Gastroesophageal sphincter (tissue), 4 donors: ENCODE measurements around the gene GPATCH4. TPM values are rescaled to one million over a fixed set of nuclear protein-coding genes. Genes with fewer than 3 reads are reported as not detected.

ENCODE experiments used
- ATAC-seq: fragments of 150-250 bp; one replicate; pipeline ENCODE4 v1.9.1; 2016; ENCODE audit warnings: mild to moderate bottlenecking, moderate library complexity
- H3K27ac ChIP-seq, 4 donors: fragments of 200-600 bp; sonication (generic) in 3 of 4; 1 replicate in 3 of 4; 2 replicates in 1 of 4; pipeline ENCODE4 v1.5.1; 2016 to 2019
- H3K27me3 ChIP-seq: fragments of 200-600 bp; sonication (generic); one replicate; pipeline ENCODE4 v1.5.1; 2019
- H3K36me3 ChIP-seq, 2 donors: fragments of 200-600 bp; sonication (generic); one replicate each; pipeline ENCODE4 v1.5.1; 2019; ENCODE audit warnings: control low read depth in 1 of 2
- H3K4me1 ChIP-seq, 3 donors: fragments of 200-600 bp; sonication (generic); 1 replicate in 2 of 3; 2 replicates in 1 of 3; pipeline ENCODE4 v1.5.1; 2016 to 2019; ENCODE audit warnings: control low read depth in 2 of 3
- H3K4me3 ChIP-seq, 2 donors: fragments of 200-600 bp; sonication (generic); one replicate each; pipeline ENCODE4 v1.5.1; 2019; ENCODE audit warnings: mild to moderate bottlenecking in 1 of 2, moderate library complexity in 1 of 2
- H3K9me3 ChIP-seq, 3 donors: fragments of 200-600 bp; sonication (generic); one replicate each; pipeline ENCODE4 v1.5.1; 2017 to 2019; ENCODE audit warnings: control low read depth in 2 of 3
- EP300 ChIP-seq: sonication (generic); formaldehyde crosslinking; IDR thresholded peaks from one replicate; pipeline ENCODE4 v1.6.1; 2017; ENCODE audit warnings: antibody characterized with exemption, mild to moderate bottlenecking
- POLR2A ChIP-seq, 2 donors: fragments of 450-650 bp; IDR thresholded peaks; one replicate each; pipeline ENCODE4 v1.6.1; 2017; ENCODE audit warnings: antibody characterized with exemption in 2 of 2, mild to moderate bottlenecking in 2 of 2, moderate library complexity in 1 of 2
- POLR2AphosphoS5 ChIP-seq: sonication (generic); formaldehyde crosslinking; IDR thresholded peaks from one replicate; pipeline ENCODE4 v1.6.1; 2017; ENCODE audit warnings: antibody characterized with exemption
- WGBS, 2 donors: methylation state at CpG; one replicate each; pipeline ENCODE4 v1.1.5; 2018; ENCODE audit warnings: low coverage in 1 of 2; 5-methylcytosine and 5-hydroxymethylcytosine counted together
- total RNA-seq, 4 donors: library from RNA; depleted of rRNA; stranded (reverse); fragments of >200 nt; gene quantifications; one replicate each; pipeline ENCODE4 v1.1.0, GENCODE V29; 2016
- TF ChIP-seq, protein P1 (sequence below), 4 experiments: fragments of 200-600 bp in 2 of 4; fragments of 450-650 bp in 2 of 4; sonication (generic) in 1 of 4; IDR thresholded peaks; one replicate each; pipeline ENCODE4 v1.5.1; 2017 to 2019; ENCODE audit warnings: antibody characterized with exemption in 4 of 4, mild to moderate bottlenecking in 2 of 4, moderate library complexity in 2 of 4

The GPATCH4 gene
- total RNA-seq, 4 donors from 2014 or later: 18.4 to 37.2 (median 24.0) TPM

- 61 to 100% methylated on average over 1 to 2 of the region's 2 CpGs for WGBS, 2 donors
- TF ChIP-seq, protein P1, sequence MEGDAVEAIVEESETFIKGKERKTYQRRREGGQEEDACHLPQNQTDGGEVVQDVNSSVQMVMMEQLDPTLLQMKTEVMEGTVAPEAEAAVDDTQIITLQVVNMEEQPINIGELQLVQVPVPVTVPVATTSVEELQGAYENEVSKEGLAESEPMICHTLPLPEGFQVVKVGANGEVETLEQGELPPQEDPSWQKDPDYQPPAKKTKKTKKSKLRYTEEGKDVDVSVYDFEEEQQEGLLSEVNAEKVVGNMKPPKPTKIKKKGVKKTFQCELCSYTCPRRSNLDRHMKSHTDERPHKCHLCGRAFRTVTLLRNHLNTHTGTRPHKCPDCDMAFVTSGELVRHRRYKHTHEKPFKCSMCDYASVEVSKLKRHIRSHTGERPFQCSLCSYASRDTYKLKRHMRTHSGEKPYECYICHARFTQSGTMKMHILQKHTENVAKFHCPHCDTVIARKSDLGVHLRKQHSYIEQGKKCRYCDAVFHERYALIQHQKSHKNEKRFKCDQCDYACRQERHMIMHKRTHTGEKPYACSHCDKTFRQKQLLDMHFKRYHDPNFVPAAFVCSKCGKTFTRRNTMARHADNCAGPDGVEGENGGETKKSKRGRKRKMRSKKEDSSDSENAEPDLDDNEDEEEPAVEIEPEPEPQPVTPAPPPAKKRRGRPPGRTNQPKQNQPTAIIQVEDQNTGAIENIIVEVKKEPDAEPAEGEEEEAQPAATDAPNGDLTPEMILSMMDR (IDR thresholded peaks at IDR 0.05): peak; percentile 30 to 67 (median 56)
- TF ChIP-seq POLR2A (IDR thresholded peaks at IDR 0.05): no peak
- Histone ChIP-seq H3K27ac (no peak overlapping the region), H3K27me3 (peaks cover 98% of the 10 kb centered on the region), H3K9me3 (no peaks in the 10 kb centered on the region), H3K36me3 (no peaks in the 10 kb centered on the region), H3K4me1 (peaks cover 0 to 31% (median 22%) of the 10 kb centered on the region in 3 donors), H3K4me3 (no peak overlapping the region)
- ATAC-seq: no peak
Observed at GRCh38 chr1:156627313-156627880, 26.1 kb upstream of the GPATCH4 start.

DNA sequence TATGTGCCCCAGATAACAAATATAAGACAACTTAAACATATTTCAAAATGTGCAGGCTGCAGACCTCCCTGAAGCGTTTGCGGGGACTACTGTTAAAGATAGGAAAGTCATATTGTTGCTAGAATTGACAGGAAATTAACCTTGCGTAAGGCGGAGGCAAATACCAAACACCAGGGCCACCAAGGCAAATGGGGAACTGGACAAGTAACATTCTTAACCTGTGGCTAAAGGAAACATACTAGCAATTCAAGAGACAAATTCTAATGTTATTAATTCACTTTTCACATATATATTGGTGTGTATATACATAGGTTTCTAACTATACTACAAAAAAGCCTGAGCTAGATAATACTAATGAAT, 24.8 kb upstream of the GPATCH4 start:
- ATAC-seq: no peak
- Histone ChIP-seq H3K27me3 (peaks cover 89% of the 10 kb centered on the region), H3K36me3 (no peaks in the 10 kb centered on the region), H3K4me3 (peak overlapping the region in 1 of 2 donors; percentile 48), H3K9me3 (no peaks in the 10 kb centered on the region), H3K27ac (no peak overlapping the region), H3K4me1 (peaks cover 0 to 31% (median 22%) of the 10 kb centered on the region in 3 donors)
- 42 to 47% methylated on average over 4 of the region's 4 CpGs for WGBS, 2 donors
- no peak for TF ChIP-seq POLR2A (IDR thresholded peaks at IDR 0.05)
- TF ChIP-seq, protein P1 (IDR thresholded peaks at IDR 0.05): no peak
- no peak for TF ChIP-seq EP300
- no peak for TF ChIP-seq POLR2AphosphoS5

DNA sequence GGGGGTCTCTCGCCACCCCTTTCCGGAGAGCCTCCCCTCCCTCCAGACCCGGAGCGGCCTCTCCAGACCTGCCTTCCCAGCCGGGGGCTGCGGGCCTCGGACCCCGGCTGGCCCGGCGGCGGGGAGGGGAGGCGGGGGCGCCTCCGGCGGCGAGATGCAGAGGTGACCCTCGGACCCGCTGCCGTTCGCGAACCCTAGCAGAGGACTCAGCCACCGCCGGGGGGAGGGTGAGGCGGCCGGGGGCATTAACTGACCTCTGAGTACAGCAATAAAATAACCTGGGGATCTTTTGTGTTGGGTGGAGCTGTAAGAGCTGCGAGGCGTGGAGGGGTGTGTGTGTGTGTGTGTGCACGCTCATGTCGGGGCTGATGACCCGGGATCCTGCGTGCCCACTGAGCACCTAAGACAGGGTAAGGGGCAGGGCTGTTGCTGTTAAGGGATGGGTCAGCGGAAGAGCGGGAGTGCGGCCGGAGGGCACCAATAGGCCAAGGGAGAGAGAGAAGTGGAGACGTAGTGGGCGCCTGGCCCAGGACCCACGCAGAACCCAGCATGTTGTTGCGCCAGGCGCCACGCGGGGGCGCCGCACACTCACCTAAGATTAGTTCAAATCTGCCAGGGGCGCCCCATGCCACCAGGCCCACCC, 24.3 kb upstream of the GPATCH4 start:
- Histone ChIP-seq H3K4me1 (peaks cover 0 to 31% (median 22%) of the 10 kb centered on the region in 3 donors), H3K36me3 (no peaks in the 10 kb centered on the region), H3K27me3 (peaks cover 84% of the 10 kb centered on the region), H3K9me3 (no peaks in the 10 kb centered on the region), H3K4me3 (peak overlapping the region; percentile 5 to 48), H3K27ac (peak overlapping the region in 1 of 4 donors; percentile 72)
- WGBS, 2 donors: 0 to 3% methylated on average over 8 to 21 of the region's 45 CpGs
- TF ChIP-seq, protein P1 (IDR thresholded peaks at IDR 0.05): peak; percentile 74 to 84 (median 78)
- no peak for TF ChIP-seq POLR2AphosphoS5
- no peak for TF ChIP-seq EP300
- no peak for TF ChIP-seq POLR2A (IDR thresholded peaks at IDR 0.05)
- peak; percentile 58 for ATAC-seq

- peak overlapping the region in 2 of 4 donors; percentile 12 to 72 for H3K27ac ChIP-seq
Observed at GRCh38 chr1:156624814-156625435, 23.6 kb upstream of the GPATCH4 start.

More at GRCh38 chr1:156624814-156625435, 23.6 kb upstream of the GPATCH4 start:
- H3K27me3 ChIP-seq: peaks cover 78% of the 10 kb centered on the region
- ATAC-seq: no peak
- no peaks in the 10 kb centered on the region for H3K36me3 ChIP-seq
- TF ChIP-seq POLR2AphosphoS5: no peak
- no peak for TF ChIP-seq EP300
- TF ChIP-seq POLR2A (IDR thresholded peaks at IDR 0.05): no peak
- TF ChIP-seq, protein P1 (IDR thresholded peaks at IDR 0.05): no peak
- peak overlapping the region; percentile 8 to 48 for H3K4me3 ChIP-seq
- peaks cover 0 to 31% (median 22%) of the 10 kb centered on the region in 3 donors for H3K4me1 ChIP-seq
- H3K9me3 ChIP-seq: no peaks in the 10 kb centered on the region
- WGBS, 2 donors: 2 to 4% methylated on average over 10 to 13 of the region's 55 CpGs
